H1 (cell line): Measurements from ENCODE around the gene LIPT2. TPM values are rescaled to one million over a fixed set of nuclear protein-coding genes. Genes with fewer than 3 reads are reported as not detected.

Experiments
- ATF2 ChIP-seq: IDR thresholded peaks from 2 replicates; pipeline ENCODE4 v1.6.1; 2012; ENCODE audit warnings: low read length, inconsistent platforms
- CHD2 ChIP-seq: IDR thresholded peaks from 2 replicates; pipeline ENCODE4 v1.6.1; 2012; ENCODE audit warnings: low read length, improper control_type of control experiment
- CHD7 ChIP-seq: fragments of 300-600 bp; sonication (generic); IDR thresholded peaks from 2 replicates; pipeline ENCODE4 v1.7.1; 2012; ENCODE audit warnings: low read length, moderate library complexity, mild to moderate bottlenecking, inconsistent platforms; ENCODE audit not compliant: insufficient replicate concordance
- EGR1 ChIP-seq: IDR thresholded peaks from 2 replicates; pipeline ENCODE4 v1.6.1; 2011; ENCODE audit warnings: low read depth, low read length, borderline replicate concordance
- SP1 ChIP-seq: IDR thresholded peaks from 2 replicates; pipeline ENCODE4 v1.6.1; 2011; ENCODE audit warnings: low read depth, low read length
- SP4 ChIP-seq: IDR thresholded peaks from 2 replicates; pipeline ENCODE4 v1.6.1; 2012; ENCODE audit warnings: low read length, inconsistent platforms
- SUZ12 ChIP-seq: fragments of 200-600 bp; sonication (generic); IDR thresholded peaks from 2 replicates; pipeline ENCODE4 v1.6.1; 2012; ENCODE audit warnings: mild to moderate bottlenecking, inconsistent platforms, low read length, moderate library complexity, mixed read lengths
- polyA plus RNA-seq, 7 experiments: library from polyadenylated mRNA; depleted of rRNA in 3 of 7; stranded (reverse) in 5 of 7; unstranded in 2 of 7; fragments of >200 nt in 5 of 7; fragments of 200-250 nt in 2 of 7; gene quantifications; 1 replicate in 5 of 7; 2 replicates in 1 of 7; 4 replicates in 1 of 7; pipeline versions ENCODE4 v1.2.1 to v1.2.3, GENCODE V29; 2011 to 2013; ENCODE audit warnings: missing spikeins in 2 of 7, mixed read lengths in 2 of 7
- total RNA-seq: library from RNA; stranded (reverse); fragmentation: NEBNext Ultra II Directional; extraction: Animal tissue kit (Norgen Biotek cat#: 25700); gene quantifications from 2 replicates; pipeline ENCODE4 v1.2.1, GENCODE V29; 2021

LIPT2 gene
- total and polyA plus RNA-seq, 2 of the 8 experiments (the other 6 are each of a cell fraction or from before 2014, with no cell fraction given), result 6.4 to 16.7 TPM

GRCh38 chr11:74468521-74468920 lies 25.0 kb downstream of the LIPT2 start (continued):
- TF ChIP-seq CHD7, result no peak
- TF ChIP-seq SP4, result no peak
- TF ChIP-seq CHD2, result no peak
- no peak for TF ChIP-seq SUZ12
- no peak for TF ChIP-seq EGR1
- TF ChIP-seq ATF2, result no peak
- no peak for TF ChIP-seq SP1
